Endothelial cell of umbilical vein (primary cell): ENCODE data around the gene KCNJ15.

Source experiments
- POLR2A ChIP-seq: IDR thresholded peaks from 2 replicates; pipeline ENCODE4 v1.6.1; 2012; ENCODE audit warnings: low read depth, mild to moderate bottlenecking, control low read depth, low read length
- POLR2AphosphoS5 ChIP-seq: IDR thresholded peaks from 2 replicates; pipeline ENCODE4 v1.6.1; 2012; ENCODE audit warnings: low read depth, mild to moderate bottlenecking, control low read depth, low read length, moderate library complexity; ENCODE audit not compliant: insufficient read depth
- TF ChIP-seq, protein P1 (sequence below): IDR thresholded peaks from 2 replicates; pipeline ENCODE4 v1.6.1; 2011; ENCODE audit not compliant: insufficient read depth, insufficient read length
- TF ChIP-seq, protein P2 (sequence below), 2 donors: IDR thresholded peaks; 1 replicate in 1 of 2; 2 replicates in 1 of 2; pipeline ENCODE4 v1.5.1; 2011; ENCODE audit warnings: low read length in 2 of 2, mild to moderate bottlenecking in 2 of 2, moderate library complexity in 2 of 2, control low read depth in 1 of 2, inconsistent platforms in 1 of 2, low read depth in 1 of 2; ENCODE audit not compliant: insufficient read depth in 1 of 2; ENCODE audit errors: extremely low read depth in 1 of 2

DNA sequence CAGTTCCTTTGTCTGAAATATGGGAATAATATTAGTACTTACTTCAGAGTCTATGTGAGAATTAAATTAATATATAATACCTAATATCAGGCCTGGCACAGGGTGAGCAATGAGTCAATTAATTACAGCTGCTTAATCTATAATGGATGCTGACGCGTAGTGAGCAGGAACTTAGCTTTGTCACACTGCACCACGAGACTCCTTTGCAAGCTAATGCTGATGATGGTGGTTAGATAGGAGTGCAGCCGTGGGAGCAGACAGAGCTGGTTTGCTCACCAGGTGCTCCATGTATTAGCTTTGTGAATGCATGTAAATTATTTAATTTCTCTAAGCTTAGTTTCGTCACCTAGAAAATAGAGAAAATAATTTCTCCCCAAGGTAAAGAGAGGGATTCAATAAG, 35.1 kb downstream of the KCNJ15 start:
- TF ChIP-seq POLR2AphosphoS5, result no peak
- TF ChIP-seq, protein P1, sequence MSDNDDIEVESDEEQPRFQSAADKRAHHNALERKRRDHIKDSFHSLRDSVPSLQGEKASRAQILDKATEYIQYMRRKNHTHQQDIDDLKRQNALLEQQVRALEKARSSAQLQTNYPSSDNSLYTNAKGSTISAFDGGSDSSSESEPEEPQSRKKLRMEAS, result no peak
- TF ChIP-seq, protein P2, sequence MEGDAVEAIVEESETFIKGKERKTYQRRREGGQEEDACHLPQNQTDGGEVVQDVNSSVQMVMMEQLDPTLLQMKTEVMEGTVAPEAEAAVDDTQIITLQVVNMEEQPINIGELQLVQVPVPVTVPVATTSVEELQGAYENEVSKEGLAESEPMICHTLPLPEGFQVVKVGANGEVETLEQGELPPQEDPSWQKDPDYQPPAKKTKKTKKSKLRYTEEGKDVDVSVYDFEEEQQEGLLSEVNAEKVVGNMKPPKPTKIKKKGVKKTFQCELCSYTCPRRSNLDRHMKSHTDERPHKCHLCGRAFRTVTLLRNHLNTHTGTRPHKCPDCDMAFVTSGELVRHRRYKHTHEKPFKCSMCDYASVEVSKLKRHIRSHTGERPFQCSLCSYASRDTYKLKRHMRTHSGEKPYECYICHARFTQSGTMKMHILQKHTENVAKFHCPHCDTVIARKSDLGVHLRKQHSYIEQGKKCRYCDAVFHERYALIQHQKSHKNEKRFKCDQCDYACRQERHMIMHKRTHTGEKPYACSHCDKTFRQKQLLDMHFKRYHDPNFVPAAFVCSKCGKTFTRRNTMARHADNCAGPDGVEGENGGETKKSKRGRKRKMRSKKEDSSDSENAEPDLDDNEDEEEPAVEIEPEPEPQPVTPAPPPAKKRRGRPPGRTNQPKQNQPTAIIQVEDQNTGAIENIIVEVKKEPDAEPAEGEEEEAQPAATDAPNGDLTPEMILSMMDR (IDR thresholded peaks at IDR 0.05; ENCODE audit: extremely low read depth in 1 of 2, insufficient read depth in 1 of 2, low read depth in 1 of 2, low read length in 2 of 2), result no peak
- no peak for TF ChIP-seq POLR2A
